Breast epithelium (tissue), 3 donors: ENCODE measurements around the gene RASA3.

Experiments
- POLR2AphosphoS5 ChIP-seq, 3 donors: sonication (generic); formaldehyde crosslinking; IDR thresholded peaks; one replicate each; pipeline ENCODE4 v1.6.1; 2017; ENCODE audit warnings: antibody characterized with exemption in 3 of 3
- TF ChIP-seq, protein P1 (sequence below), 3 donors: fragments of 450-650 bp; IDR thresholded peaks; one replicate each; pipeline ENCODE4 v1.5.1; 2016 to 2017; ENCODE audit warnings: antibody characterized with exemption in 3 of 3, mild to moderate bottlenecking in 3 of 3, moderate library complexity in 3 of 3

DNA sequence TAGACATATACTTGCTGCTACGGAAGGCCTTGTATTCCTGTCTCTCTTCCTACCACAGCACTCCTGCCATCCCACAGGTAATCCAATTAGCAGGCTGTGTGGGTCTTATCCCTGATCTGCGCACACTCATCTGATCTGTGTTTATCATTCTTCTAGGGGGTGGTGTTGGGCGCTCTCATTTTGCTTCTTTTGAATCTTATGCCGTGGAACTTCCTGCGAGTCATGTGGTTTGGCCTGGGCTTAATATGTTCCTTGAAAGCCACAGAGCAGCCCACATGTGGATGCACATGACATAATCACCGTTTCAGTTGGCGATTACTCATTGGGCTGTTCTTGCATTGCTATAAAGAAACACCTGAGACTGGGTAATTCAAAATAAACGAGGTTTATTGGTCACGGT lies 7.5 kb downstream of the RASA3 start:
- TF ChIP-seq, protein P1, sequence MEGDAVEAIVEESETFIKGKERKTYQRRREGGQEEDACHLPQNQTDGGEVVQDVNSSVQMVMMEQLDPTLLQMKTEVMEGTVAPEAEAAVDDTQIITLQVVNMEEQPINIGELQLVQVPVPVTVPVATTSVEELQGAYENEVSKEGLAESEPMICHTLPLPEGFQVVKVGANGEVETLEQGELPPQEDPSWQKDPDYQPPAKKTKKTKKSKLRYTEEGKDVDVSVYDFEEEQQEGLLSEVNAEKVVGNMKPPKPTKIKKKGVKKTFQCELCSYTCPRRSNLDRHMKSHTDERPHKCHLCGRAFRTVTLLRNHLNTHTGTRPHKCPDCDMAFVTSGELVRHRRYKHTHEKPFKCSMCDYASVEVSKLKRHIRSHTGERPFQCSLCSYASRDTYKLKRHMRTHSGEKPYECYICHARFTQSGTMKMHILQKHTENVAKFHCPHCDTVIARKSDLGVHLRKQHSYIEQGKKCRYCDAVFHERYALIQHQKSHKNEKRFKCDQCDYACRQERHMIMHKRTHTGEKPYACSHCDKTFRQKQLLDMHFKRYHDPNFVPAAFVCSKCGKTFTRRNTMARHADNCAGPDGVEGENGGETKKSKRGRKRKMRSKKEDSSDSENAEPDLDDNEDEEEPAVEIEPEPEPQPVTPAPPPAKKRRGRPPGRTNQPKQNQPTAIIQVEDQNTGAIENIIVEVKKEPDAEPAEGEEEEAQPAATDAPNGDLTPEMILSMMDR (IDR thresholded peaks at IDR 0.05): no peak
- no peak for TF ChIP-seq POLR2AphosphoS5 (IDR thresholded peaks at IDR 0.05)
